Epithelial cell of proximal tubule (primary cell): ENCODE measurements around the gene DAAM2. TPM values are rescaled to one million over a fixed set of nuclear protein-coding genes. Genes with fewer than 3 reads are reported as not detected.

Experiments used
- DNase-seq: peaks from one replicate; pipeline ENCODE4 v3.0.0-alpha.2; 2011; ENCODE audit warnings: low read depth
- H3K4me3 ChIP-seq: 2 replicates; pipeline ENCODE4 v1.5.1; 2011; ENCODE audit warnings: low read depth, mild to moderate bottlenecking, low read length
- total RNA-seq: library from RNA; depleted of rRNA; stranded (reverse); fragments of >200 nt; gene quantifications from 2 replicates; pipeline ENCODE4 v1.2.3, GENCODE V29; 2015
- TF ChIP-seq, protein P1 (sequence below): conservative IDR thresholded peaks from 2 replicates; pipeline ENCODE4 v1.5.1; 2012; ENCODE audit warnings: low read depth, mild to moderate bottlenecking, low read length

Gene DAAM2
- total RNA-seq, 1 donor from 2014 or later, result 0.35 TPM

- no peak for DNase-seq
- TF ChIP-seq, protein P1, sequence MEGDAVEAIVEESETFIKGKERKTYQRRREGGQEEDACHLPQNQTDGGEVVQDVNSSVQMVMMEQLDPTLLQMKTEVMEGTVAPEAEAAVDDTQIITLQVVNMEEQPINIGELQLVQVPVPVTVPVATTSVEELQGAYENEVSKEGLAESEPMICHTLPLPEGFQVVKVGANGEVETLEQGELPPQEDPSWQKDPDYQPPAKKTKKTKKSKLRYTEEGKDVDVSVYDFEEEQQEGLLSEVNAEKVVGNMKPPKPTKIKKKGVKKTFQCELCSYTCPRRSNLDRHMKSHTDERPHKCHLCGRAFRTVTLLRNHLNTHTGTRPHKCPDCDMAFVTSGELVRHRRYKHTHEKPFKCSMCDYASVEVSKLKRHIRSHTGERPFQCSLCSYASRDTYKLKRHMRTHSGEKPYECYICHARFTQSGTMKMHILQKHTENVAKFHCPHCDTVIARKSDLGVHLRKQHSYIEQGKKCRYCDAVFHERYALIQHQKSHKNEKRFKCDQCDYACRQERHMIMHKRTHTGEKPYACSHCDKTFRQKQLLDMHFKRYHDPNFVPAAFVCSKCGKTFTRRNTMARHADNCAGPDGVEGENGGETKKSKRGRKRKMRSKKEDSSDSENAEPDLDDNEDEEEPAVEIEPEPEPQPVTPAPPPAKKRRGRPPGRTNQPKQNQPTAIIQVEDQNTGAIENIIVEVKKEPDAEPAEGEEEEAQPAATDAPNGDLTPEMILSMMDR, result no peak
- no peak overlapping the region for H3K4me3 ChIP-seq
These were observed 116.8 kb downstream of the DAAM2 start for GRCh38 chr6:39908838-39909583.

GRCh38 chr6:39909701-39910100, 117.5 kb downstream of the DAAM2 start:
- TF ChIP-seq, protein P1, result no peak
- H3K4me3 ChIP-seq, result no peak overlapping the region

GRCh38 chr6:39910164-39910563, 118.0 kb downstream of the DAAM2 start:
- no peak overlapping the region for H3K4me3 ChIP-seq
- no peak for DNase-seq
- TF ChIP-seq, protein P1, result no peak

More at GRCh38 chr6:39909701-39910100, 117.5 kb downstream of the DAAM2 start:
- no peak for DNase-seq

GRCh38 chr6:39910744-39911143, 118.6 kb downstream of the DAAM2 start:
- DNase-seq, result no peak
- TF ChIP-seq, protein P1, result no peak

GRCh38 chr6:39911513-39912125, 119.4 kb downstream of the DAAM2 start:
- no peak for DNase-seq
- TF ChIP-seq, protein P1, result no peak

More at GRCh38 chr6:39910744-39911143, 118.6 kb downstream of the DAAM2 start:
- no peak overlapping the region for H3K4me3 ChIP-seq

DNA sequence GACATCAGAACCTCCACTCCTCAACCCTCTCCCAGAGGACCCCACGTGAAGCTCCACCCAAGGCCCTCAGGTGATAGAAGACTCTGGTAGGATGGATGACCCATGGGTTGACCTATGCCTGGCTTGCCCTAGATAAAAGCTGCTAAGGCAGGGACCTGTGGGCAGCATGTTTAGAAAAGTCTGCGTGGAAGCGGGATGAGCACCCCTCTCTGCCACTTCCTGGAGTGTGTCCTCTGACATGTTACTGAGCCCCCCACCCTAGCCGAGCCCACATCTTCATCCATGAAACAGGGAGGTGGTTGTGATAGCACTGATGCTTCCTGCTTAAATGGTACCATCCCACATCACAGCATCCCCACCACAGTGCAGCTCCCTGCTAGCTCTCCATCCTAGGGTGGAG, 120.3 kb downstream of the DAAM2 start:
- no peak overlapping the region for H3K4me3 ChIP-seq
- DNase-seq, result no peak
- TF ChIP-seq, protein P1, result no peak

More at GRCh38 chr6:39911513-39912125, 119.4 kb downstream of the DAAM2 start:
- H3K4me3 ChIP-seq, result no peak overlapping the region
